Measurements from ENCODE around the gene BHLHA15.
A peak's percentile ranks its signal among the peaks of the same experiment; 100 is the strongest.

The BHLHA15 gene

DNA sequence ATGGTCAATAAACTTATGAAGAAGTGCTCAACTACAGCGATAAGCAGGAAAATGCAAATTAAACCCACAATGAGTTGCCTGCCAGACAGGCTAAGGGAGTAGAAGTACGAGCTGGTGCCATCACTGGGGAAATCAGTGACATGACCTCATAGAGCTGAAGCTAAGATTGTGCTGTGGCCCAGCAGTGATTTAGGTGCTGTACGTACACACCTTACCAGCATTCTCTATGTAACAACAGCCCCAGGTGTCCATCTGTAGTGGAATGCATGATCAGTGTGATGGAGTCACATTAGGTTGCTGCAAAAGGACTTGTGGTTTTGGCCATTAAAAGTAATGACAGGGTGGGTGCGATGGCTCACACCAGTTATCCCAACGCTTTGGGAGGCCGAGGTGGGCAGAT lies 46.5 kb downstream of the BHLHA15 start:
- WGBS (ENCODE audit: extremely low coverage, insufficient coverage, insufficient read length), result no CpG with 5 or more reads among the region's 6 CpGs
- DNase-seq, result peak; percentile 53 to 54

More for the DNA sequence above, 46.5 kb downstream of the BHLHA15 start:
- no peak overlapping the region for H2BK12ac ChIP-seq (ENCODE audit: low read length)
- H3K27ac ChIP-seq (ENCODE audit: low read depth, low read length), result no peak overlapping the region
- no peak overlapping the region for H3K4ac ChIP-seq (ENCODE audit: low read depth, low read length)
- H2AK5ac ChIP-seq (ENCODE audit: low read length), result no peak overlapping the region
- no peak overlapping the region for H2BK120ac ChIP-seq (ENCODE audit: insufficient read depth, low read length, poor library complexity)
- H3K4me1 ChIP-seq (ENCODE audit: control insufficient read depth in 1 of 2, insufficient read depth in 2 of 2, low read length in 2 of 2), result peaks cover 1 to 3% of the 10 kb centered on the region in 2 experiments
- no peak overlapping the region for H3K18ac ChIP-seq (ENCODE audit: low read length)
- H3K9ac ChIP-seq (ENCODE audit: low read length), result no peak overlapping the region
- H3K79me2 ChIP-seq (ENCODE audit: control insufficient read depth, insufficient read depth, low read length, poor library complexity), result no peaks in the 10 kb centered on the region
- H3K79me1 ChIP-seq (ENCODE audit: low read length), result no peaks in the 10 kb centered on the region
- no peak overlapping the region for H2AFZ ChIP-seq (ENCODE audit: insufficient read depth, low read length, poor library complexity)
- H3K36me3 ChIP-seq (ENCODE audit: control insufficient read depth in 1 of 2, insufficient read depth in 2 of 2, low read length in 2 of 2), result peaks cover 10 to 11% of the 10 kb centered on the region in 2 experiments
- H2BK5ac ChIP-seq (ENCODE audit: low read depth, low read length, poor library complexity), result no peak overlapping the region
- no peaks in the 10 kb centered on the region for H3K27me3 ChIP-seq (ENCODE audit: insufficient read depth, low read length)
- no peak overlapping the region for H4K91ac ChIP-seq (ENCODE audit: low read depth, low read length)
- no peak overlapping the region for H4K8ac ChIP-seq (ENCODE audit: low read depth, low read length)
- no peak overlapping the region for H3K4me3 ChIP-seq (ENCODE audit: low read depth, low read length)
- H3K4me2 ChIP-seq (ENCODE audit: low read length), result no peak overlapping the region
- H3K9me3 ChIP-seq (ENCODE audit: insufficient read depth, low read depth, low read length), result peaks cover 5% of the 10 kb centered on the region
- no peak overlapping the region for H3K14ac ChIP-seq (ENCODE audit: low read length)
- no peak overlapping the region for H4K12ac ChIP-seq (ENCODE audit: low read depth, low read length)
- H3K23ac ChIP-seq (ENCODE audit: low read length), result no peak overlapping the region
